Adrenal gland (tissue), 5 donors: ENCODE data around the gene CDH15.

ENCODE experiments used
- POLR2A ChIP-seq, 2 donors: fragments of 450-650 bp; IDR thresholded peaks; one replicate each; pipeline ENCODE4 v1.6.1; 2017; ENCODE audit warnings: antibody characterized with exemption in 2 of 2, mild to moderate bottlenecking in 2 of 2, moderate library complexity in 1 of 2
- TF ChIP-seq, protein P1 (sequence below), 6 experiments: fragments of 450-650 bp in 4 of 6; fragments of 200-600 bp in 2 of 6; sonication (generic) in 1 of 6; IDR thresholded peaks; 1 replicate in 5 of 6; 2 replicates in 1 of 6; pipeline versions ENCODE4 v1.5.1 to v1.8.0; 2016 to 2021; ENCODE audit warnings: antibody characterized with exemption in 6 of 6, mild to moderate bottlenecking in 2 of 6, moderate library complexity in 1 of 6
- donor health status: DM: no; HTN: no; CAD: no.

DNA sequence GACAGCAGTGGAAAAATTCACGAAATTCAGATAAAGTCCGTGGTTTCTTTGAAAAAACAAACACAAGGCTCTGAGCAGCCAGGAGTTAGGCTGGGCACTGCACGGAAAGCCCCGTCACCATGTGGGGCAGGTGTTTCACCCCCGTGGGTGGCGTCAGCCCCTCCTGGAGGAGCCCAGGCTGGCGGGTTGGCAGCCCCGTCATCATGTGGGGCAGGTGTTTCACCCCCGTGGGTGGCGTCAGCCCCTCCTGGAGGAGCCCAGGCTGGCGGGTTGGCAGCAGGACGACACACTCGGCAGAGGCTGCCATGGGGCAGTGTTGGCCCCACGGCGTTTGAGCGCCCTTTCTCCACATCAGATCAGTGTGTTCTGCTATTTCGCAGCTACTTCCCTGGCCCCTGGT is 39.8 kb upstream of the CDH15 start:
- TF ChIP-seq, protein P1, sequence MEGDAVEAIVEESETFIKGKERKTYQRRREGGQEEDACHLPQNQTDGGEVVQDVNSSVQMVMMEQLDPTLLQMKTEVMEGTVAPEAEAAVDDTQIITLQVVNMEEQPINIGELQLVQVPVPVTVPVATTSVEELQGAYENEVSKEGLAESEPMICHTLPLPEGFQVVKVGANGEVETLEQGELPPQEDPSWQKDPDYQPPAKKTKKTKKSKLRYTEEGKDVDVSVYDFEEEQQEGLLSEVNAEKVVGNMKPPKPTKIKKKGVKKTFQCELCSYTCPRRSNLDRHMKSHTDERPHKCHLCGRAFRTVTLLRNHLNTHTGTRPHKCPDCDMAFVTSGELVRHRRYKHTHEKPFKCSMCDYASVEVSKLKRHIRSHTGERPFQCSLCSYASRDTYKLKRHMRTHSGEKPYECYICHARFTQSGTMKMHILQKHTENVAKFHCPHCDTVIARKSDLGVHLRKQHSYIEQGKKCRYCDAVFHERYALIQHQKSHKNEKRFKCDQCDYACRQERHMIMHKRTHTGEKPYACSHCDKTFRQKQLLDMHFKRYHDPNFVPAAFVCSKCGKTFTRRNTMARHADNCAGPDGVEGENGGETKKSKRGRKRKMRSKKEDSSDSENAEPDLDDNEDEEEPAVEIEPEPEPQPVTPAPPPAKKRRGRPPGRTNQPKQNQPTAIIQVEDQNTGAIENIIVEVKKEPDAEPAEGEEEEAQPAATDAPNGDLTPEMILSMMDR (IDR thresholded peaks at IDR 0.05), result no peak
- no peak for TF ChIP-seq POLR2A (IDR thresholded peaks at IDR 0.05)
